Measurements from ENCODE around the gene RBBP5.

Gene RBBP5

GRCh38 chr1:205053296-205053695 lies 68.5 kb downstream of the RBBP5 start:
- DNase-seq: no peak
- Histone ChIP-seq H3K4me3 (ENCODE audit: low read depth, low read length) (no peak overlapping the region), H3K36me3 (replicated peaks) (no peaks in the 10 kb centered on the region), H3K27me3 (replicated peaks) (no peaks in the 10 kb centered on the region), H3K27ac (no peak overlapping the region)
- TF ChIP-seq CTCF (IDR thresholded peaks at IDR 0.05; ENCODE audit: low read depth, low read length, missing control alignments): no peak
- in situ Hi-C loops (cut with HindIII; ENCODE audit: low pct_ligation_motif_present, low sequenced_read_pairs): no loop called here

GRCh38 chr1:205052690-205053089 lies 69.1 kb downstream of the RBBP5 start:
- no peak for DNase-seq
- no peak overlapping the region for H3K4me3 ChIP-seq (ENCODE audit: low read depth, low read length)
- H3K27ac ChIP-seq: no peak overlapping the region
- in situ Hi-C loops (cut with HindIII; ENCODE audit: low pct_ligation_motif_present, low sequenced_read_pairs): no loop called here
- no peak for TF ChIP-seq CTCF (IDR thresholded peaks at IDR 0.05; ENCODE audit: low read depth, low read length, missing control alignments)
- H3K36me3 ChIP-seq (replicated peaks): no peaks in the 10 kb centered on the region
- H3K27me3 ChIP-seq (replicated peaks): no peaks in the 10 kb centered on the region

- no peak for TF ChIP-seq CTCF (IDR thresholded peaks at IDR 0.05; ENCODE audit: low read depth, low read length, missing control alignments)
- H3K36me3 ChIP-seq (replicated peaks): no peaks in the 10 kb centered on the region
- H3K27me3 ChIP-seq (replicated peaks): peaks cover 22% of the 10 kb centered on the region
- in situ Hi-C loops (cut with HindIII; ENCODE audit: low pct_ligation_motif_present, low sequenced_read_pairs): no loop called here
- no peak for DNase-seq
- no peak overlapping the region for H3K4me3 ChIP-seq (ENCODE audit: low read depth, low read length)
- H3K27ac ChIP-seq: no peak overlapping the region
These were observed 72.3 kb downstream of the RBBP5 start for GRCh38 chr1:205049479-205049878.

- no peak for DNase-seq
- peaks cover 33% of the 10 kb centered on the region for H3K27me3 ChIP-seq (replicated peaks)
These were observed 73.4 kb downstream of the RBBP5 start for GRCh38 chr1:205048382-205048781.

GRCh38 chr1:205047764-205048231 lies 74.0 kb downstream of the RBBP5 start:
- Histone ChIP-seq H3K27me3 (replicated peaks) (peaks cover 37% of the 10 kb centered on the region), H3K4me3 (ENCODE audit: low read depth, low read length) (no peak overlapping the region), H3K27ac (no peak overlapping the region), H3K36me3 (replicated peaks) (no peaks in the 10 kb centered on the region)
- no peak for TF ChIP-seq CTCF (IDR thresholded peaks at IDR 0.05; ENCODE audit: low read depth, low read length, missing control alignments)
- in situ Hi-C loops (cut with HindIII; ENCODE audit: low pct_ligation_motif_present, low sequenced_read_pairs): no loop called here
- no peak for DNase-seq

More at GRCh38 chr1:205048382-205048781, 73.4 kb downstream of the RBBP5 start:
- Histone ChIP-seq H3K27ac (no peak overlapping the region), H3K36me3 (replicated peaks) (no peaks in the 10 kb centered on the region), H3K4me3 (ENCODE audit: low read depth, low read length) (no peak overlapping the region)
- TF ChIP-seq CTCF (IDR thresholded peaks at IDR 0.05; ENCODE audit: low read depth, low read length, missing control alignments): no peak
- in situ Hi-C loops (cut with HindIII; ENCODE audit: low pct_ligation_motif_present, low sequenced_read_pairs): no loop called here

GRCh38 chr1:205046870-205047269 lies 74.9 kb downstream of the RBBP5 start:
- Histone ChIP-seq H3K4me3 (ENCODE audit: low read depth, low read length) (no peak overlapping the region), H3K36me3 (replicated peaks) (no peaks in the 10 kb centered on the region), H3K27me3 (replicated peaks) (peaks cover 45% of the 10 kb centered on the region), H3K27ac (no peak overlapping the region)
- DNase-seq: no peak
- no peak for TF ChIP-seq CTCF (IDR thresholded peaks at IDR 0.05; ENCODE audit: low read depth, low read length, missing control alignments)
- in situ Hi-C loops (cut with HindIII; ENCODE audit: low pct_ligation_motif_present, low sequenced_read_pairs): no loop called here

All from brain microvascular endothelial cell (primary cell).